HG02642 (cell line): ENCODE data around the gene CD84.
"Not testable (repeated sequence)": the region's sequence is repeated elsewhere in the genome, so short reads cannot be mapped to it uniquely, and the experiment has no call there.

Source experiments
- ATAC-seq: cut with Tn5 transposase; IDR thresholded peaks from one replicate; pipeline ENCODE4 v1.9.1; 2021; ENCODE audit warnings: mild to moderate bottlenecking; ENCODE audit not compliant: unreplicated experiment, poor library complexity

Gene CD84

DNA sequence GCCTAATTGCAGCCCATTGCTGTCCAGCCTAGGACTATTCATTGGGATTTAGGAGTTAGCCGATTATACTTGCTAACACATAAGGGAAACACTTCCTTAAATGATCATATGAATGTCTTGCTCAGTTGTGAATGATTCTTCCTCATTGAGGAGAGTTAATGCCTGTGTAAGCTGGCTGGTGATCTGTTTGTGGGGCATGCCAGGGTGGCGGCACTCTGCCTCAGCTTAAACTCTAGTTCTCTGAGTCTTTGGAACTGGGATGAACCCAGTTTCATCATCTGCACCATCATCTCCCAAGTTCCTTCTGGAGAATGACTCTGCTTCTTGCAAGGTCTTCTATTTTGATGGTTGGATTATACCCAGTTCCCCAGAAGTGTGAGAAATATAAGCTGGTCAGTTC is 32.4 kb downstream of the CD84 start:
- ATAC-seq = no peak

DNA sequence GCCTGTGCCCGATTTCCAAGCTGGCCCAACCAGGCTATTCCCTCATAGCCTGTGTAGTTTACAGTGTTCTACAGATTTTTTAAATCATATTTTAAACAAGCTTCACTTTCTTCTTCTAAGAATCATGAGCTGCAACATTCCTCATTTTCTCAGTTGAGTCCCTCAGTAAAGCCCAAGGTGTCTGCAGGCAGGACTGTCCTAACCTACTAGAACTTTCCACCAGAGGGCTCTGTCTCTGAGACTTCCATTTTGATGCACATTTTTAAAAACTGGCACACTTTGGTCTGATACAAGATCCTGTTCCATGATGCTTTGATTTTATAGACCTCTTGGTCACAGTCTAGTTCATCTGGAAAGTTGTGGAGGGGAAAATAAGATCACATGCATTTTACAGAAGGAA is 34.6 kb downstream of the CD84 start:
- ATAC-seq = no peak

DNA sequence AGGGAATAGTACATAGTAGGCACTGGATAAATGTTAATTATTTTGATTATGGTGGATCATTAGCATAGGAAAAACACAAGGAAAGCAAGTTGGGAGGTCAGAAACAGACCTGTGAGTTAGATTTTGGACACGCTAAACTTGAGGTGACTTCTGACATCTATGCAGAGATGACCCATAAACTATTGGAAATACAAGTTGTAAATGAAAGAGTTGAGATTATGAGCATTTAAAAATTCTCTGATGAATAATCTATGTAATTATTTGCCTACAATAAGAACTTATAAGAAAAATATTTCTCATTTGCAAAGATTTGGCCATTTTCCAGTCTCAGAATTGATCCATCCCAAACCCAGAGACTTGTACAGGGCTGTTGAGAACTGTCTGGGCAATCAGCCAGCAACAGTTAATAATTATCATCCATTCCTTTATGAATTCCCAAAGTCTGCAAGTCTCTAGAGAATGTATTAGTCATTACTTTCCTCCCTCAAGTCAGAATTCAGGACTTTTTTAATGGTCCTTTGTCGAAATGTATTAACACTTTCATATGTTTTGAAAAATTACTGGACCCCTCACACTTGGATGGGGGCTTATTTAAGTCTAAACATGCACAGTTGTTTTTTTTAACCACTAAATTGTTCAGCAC is 36.9 kb downstream of the CD84 start:
- ATAC-seq = no peak

DNA sequence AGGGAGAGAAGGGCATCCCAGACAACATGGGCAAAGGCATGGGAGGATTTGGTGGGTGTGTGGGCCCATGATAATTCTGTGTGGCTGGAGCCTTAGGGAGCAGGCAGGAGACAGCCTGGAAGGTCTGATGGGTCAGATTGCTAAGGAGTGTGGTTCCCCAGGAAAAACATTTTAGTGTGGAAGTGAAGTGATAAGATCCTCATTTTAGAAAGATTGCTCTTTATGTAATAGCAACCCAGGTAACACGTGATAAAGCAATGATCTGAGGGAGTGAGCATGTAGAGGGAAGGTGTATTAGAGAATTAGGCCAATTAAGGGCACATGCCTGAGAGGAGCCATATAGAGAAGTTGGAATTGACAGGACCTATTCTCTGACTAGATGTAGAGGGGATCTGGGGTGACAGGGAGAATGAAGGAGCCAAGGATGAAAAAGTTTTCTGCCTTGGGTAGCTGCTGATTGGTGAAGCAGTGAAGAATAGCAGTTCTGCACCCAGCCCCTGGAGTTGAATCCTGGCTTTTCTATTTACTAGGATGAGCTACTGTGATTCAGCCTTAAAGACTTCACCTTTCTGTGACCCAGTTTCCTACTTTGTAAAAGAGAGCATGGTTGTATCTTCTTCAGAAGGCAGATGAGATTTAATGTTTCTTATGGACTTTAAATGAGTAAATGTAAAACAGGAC is 37.5 kb downstream of the CD84 start:
- no peak for ATAC-seq

DNA sequence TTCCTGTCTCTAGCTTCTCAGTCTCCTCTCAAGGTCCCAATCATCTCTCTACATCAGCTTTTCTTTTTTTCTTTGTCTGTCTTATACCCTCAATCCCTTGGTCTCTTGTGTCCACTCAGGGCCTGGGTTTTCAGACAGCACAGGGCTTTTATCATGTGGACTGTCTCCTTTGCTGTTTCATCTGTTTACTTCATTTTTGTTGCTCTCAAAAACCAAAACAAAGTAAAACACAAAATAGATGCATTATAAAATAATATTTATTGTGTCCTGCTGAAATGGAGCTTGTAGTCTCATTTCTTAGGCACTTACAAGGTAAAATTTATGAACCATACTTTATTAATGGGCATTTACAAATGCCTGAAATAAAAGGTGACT is 38.5 kb downstream of the CD84 start:
- no peak for ATAC-seq

DNA sequence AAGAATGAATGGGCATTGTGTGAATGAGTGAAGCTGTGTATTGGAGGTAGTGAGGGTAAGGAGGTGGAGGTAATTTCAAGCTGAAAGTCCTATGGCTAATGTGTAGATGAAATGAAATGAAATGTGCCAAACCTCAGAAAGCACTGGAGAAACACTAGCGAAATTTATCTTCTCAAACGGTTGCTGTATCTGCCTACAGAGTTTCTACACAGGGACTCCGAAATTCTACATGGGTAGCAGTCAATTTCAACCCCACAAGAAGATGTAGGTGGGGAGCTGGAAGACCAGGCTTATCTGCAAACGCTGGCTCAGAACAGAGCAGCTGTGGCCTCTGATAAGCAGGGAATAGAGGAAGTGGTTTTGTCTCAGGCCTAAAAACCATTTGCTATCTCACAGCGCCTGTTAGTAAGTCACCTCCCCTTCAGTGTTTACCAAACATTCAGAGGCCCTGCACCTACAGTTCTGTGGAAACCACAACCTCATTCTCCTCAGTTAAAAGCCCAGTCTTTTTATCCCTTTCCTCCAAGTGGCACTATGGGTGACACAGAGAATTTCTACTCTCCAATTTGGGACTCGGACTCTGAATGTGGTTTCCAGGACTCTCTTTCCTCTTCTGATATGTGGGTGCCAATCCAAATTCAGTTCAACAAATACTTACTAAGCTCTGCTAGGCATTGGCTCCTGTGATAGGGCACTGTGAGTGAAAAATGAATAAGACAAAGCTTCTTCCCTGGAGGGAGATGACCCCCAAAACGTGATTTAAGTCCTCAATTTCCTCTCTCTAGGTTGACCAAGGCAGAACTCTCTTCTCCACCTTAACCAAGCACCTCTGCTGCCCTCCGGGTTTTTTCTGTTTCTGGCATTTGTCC is 39.1 kb downstream of the CD84 start:
- ATAC-seq = peak; percentile 90

DNA sequence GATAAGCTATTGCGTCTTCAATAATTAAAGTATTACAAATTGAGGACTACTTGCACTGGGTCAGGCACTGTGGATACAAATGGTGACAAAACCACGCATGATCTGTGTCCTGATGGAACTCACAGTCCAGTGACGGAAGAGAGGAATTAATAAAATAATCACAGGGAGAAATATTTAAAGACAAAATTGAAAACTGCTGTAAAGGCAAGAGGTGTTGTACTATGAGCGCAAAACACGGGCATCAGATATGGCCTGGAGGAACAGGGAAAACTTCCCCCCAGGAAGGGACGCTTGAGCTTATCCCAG is 39.7 kb downstream of the CD84 start:
- ATAC-seq = no peak

DNA sequence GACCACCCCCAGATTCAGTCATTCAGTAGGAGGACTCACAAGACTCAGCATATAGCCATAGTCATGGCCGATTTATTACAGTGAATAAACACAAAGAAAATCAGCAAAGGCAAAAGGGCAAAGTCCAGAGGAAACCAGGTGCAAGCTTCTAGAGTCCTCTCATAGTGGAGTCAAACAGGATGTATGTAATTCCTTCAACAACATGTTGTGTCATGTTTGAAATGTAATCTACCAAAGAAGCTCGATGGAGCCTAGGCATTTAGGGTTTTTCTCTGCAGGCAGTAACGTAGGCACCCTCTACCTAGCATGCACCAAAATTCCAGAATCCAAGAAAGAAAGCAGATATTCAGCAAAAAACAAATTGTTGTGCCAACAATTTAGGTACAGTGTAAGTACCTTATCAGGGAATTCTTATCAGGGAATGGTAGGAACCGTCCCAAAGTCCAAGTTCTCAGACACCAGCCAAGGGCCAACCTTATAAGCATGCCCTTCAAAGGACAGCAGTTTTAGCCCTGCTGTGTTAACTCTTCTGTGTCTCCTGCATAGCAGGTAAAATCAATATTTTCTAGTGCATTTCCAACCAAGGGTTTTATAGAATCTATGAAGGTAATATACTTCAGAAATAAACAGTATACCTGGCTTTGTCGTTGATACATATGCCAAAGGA is 40.2 kb downstream of the CD84 start:
- no peak for ATAC-seq

DNA sequence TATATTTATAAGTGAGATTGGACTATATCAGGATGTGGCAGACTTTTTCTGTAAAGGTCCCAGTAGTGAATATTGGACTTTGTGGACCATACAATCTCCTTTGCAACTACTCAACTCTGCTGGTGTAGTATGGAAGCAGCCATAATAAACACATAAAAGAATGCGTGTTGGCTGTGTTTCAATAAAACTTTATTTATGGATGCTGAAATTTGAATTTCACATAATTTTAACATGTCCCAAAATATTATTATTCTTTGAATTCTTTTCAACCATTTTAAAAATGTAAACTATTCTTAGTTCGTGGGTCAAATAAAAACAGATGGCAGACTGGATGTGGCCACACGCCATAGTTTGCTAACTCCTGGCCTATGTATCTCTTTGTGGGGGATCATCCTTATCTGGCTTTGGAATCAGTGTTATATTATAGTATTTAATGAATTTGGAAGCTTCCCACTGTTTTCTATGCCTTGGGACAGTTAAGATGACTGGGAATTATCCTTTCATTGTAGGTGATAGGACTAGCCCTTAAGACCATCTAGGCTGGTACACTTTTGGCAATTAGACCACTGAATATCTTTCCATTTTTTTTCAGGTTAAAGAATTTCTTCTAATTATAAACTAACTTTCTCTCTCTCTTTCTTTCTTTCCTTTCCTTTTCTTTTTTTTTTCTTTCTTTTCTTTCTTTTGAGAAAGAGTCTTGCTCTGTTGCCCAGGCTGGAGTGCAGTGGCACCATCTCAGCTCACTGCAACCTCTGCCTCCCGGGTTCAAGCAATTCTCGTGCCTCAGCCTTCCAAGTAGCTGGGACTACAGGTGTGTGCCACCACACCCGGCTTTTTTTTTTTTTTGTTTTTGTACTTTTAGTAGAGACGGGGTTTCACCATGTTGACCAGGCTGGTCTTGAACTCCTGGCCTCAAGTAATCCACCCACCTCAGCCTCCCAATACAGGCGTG is 41.3 kb downstream of the CD84 start:
- ATAC-seq = no peak

DNA sequence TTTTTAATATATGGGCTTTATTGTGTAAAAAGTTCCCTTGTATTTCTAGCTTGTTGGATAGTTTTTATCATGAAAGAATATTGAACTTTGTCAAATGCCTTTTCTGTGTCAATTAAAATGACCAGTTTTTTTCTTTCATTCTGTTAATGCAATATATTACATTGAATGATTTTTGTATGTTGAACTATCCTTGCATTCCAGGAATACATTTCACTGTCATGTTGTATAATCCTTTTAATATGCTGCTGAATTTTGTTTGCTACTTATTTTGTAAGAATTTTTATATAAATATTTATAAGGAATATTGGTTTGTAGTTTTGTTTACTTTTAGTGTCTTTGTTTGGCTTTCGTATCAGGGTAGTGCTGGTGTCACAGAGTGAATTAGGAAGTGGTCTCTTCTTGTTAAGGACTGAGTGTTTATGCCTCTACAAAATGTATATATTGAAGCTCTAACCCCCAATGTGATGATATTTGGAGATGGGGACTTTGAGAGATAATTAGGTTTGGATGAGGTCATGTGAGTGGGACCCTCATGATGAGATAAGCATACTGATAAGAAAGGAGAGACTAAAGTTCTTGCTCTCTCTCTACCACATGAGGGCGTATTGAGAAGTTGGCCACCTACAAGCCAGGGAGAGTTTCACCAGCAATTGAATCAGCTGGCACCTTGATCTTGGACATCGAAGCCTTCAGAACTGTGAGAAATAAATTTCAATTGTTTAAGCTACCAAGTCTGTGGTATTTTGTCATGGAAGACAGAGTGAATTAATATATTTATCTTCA is 44.3 kb downstream of the CD84 start:
- no peak for ATAC-seq

DNA sequence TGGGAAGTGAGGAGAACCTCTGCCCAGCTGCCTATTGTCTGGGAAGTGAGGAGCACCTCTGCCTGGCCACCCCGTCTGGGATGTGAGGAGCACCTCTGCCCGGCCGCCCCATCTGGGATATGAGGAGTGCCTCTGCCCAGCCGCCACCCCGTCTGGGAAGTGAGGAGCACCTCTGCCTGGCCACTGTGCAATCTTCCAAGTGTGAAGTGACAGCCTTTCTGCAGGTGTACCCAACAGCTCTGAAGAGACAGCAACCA is 46.8 kb downstream of the CD84 start:
- ATAC-seq = not testable (repeated sequence)

DNA sequence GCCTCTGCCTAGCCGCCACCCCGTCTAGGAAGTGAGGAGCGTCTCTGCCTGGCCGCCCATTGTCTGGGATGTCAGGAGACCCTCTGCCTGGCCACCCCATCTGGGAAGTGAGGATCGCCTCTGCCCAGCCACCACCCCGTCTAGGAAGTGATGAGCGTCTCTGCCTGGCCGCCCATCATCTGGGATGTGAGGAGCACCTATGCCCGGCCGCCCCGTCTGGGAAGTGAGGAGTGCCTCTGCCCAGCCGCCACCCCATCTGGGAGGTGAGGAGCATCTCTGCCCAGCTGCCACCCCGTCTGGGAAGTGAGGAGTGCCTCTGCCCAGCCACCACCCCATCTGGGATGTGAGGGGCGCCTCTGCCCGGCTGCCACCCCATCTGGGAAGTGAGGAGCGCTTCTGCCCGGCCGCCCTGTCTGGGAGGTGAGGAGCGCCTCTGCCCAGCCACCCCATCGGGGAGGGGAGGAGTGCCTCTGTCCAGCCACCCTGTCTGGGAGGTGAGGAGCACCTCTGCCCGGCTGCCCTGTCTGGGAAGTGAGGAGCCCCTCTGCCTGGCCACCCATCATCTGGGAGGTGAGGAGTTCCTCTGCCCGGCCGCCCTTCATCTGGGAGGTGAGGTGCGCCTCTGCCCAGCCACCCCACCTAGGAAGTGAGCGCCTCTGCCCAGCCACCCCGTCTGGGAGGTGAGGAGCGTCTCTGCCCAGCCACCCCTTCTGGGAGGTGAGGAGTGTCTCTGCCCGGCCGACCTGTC is 47.3 kb downstream of the CD84 start:
- ATAC-seq = not testable (repeated sequence)

DNA sequence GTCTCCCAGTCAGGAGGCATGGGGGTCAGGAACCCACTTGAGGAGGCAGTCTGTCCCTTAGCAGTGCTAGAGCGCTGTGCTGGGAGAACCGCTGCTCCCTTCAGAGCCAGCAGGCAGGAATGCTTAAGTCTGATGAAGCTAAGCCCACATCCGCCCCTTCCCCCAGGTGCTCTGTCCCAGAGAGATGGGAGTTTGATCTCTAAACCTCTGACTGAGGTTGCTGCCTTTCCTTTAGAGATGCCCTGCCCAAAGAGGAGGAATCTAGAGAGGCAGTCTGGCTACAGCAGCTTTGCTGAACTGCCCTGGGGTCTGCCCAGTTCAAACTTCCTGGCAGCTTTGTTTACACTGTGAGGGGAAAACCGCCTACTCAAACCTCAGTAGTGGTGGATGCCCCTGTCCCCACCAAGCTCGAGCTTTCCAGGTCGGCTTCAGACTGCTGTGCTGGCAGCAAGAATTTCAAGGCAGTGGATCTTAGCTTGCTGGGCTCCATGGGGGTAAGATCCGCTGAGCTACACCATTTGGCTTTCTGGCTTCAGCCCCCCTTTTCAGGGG is 49.8 kb downstream of the CD84 start:
- not testable (repeated sequence) for ATAC-seq

DNA sequence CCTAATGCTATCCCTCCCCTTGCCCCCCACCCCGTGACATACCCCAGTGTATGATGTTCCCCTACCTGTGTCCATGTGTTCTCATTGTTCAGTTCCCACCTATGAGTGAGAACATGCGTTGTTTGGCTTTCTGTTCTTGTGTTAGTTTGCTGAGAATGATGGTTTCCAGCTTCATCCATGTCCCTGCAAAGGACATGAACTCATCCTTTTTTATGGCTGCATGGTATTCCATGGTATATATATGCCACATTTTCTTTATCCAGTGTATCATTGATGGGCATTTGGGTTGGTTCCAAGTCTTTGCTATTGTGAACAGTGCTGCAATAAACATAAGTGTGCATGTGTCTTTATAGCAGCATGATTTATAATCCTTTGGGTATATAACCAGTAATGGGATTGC is 55.5 kb downstream of the CD84 start:
- not testable (repeated sequence) for ATAC-seq

DNA sequence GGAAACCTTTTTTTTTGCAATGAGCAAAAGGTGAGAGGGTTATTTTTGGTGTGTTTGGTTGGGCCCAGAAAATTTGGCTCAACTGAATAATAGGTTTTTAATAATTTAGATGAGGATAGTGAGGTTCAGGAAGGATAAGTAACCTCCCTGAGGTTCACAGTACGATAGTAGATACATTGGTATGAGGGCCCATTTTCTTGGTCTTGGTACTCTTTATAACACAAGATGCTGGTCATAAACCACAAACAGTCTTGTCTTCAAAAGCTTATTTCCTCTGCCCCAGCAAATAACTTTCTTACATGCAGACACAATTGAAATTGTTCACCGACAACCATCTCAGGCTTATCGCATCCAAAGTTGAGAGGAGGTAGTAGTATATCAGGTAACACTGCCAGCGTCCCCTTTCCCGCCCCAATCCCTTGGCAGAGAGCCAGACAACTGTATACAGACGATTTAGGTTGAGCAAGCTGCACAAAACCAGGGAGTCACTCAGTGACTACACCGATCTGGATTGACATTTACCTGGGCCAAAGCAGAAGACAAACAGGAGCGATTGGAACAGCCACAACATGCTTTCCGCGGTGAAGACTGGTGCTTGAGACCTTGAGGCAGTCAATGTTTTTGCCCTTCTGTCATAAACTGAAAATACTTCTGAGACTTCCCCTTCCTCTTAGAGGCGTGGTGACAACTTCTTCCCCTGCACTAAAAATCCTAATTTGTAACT is 56.5 kb downstream of the CD84 start, which contains the start of gene SLAMF6:
Gene SLAMF6, minus strand, starts transcription at position 634 of the 724 bp plus-strand sequence. Its CDS starts 63 bp downstream, at position 571.
- no peak for ATAC-seq

DNA sequence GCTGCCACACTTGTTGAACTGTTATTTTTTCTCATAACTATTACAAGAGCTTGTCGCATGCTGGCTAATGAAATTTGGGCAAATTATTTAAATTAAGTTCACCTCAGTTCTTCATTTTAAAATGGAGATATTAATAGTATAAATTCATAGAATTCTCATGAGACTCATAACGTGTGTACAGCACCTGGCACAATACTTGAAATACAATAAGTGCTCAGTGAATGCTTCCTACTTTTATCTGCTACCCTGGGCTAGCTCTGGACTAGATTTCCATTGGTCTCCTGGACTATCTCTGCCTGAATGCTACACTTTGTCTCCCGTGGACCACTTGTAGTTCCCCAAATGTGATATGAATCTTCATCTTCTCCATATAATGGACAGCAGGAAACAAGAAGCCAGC is 57.2 kb downstream of the CD84 start:
- ATAC-seq = no peak

DNA sequence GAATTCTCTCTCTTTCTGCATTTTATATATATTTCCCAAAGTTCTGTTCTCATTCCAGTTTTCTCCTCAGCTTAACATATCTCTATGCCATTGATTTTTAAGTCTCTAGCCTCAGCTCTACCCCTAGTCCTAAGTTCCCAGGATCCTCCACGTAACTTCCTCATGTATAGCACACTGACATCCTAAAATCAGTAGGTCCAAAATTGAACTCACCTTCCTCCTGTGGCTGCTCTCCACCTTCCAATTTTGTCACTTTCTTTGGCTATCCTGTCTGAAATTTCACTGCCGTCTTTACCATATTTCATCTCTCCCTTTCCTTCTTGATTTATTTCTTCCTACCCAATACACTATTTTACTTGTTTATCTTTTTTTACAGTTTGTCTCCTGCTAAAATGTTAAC is 57.7 kb downstream of the CD84 start:
- no peak for ATAC-seq

DNA sequence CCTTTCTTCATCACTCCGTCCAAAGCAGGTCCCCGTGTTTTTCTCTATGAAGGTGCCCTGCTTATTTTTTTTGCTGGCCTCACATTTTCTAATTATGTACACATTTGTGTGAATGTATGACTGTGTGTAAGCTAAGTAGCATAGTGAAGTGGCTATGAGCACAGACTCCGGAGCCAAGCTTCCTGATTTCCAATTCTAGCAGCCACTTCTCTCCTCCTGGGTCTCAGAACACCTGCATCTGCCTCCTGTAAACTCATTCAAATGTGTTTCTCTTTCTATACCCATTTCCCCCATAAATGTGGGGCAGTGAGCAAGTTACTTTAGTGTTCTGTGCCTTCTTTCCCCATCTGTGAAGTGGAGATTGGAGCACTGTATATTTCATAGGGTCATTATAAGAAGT is 58.3 kb downstream of the CD84 start:
- ATAC-seq = no peak
